Stimulated activated CD8-positive, alpha-beta memory T cell treated with anti-CD3 and anti-CD28 coated beads, Interleukin-7, amount 100 ng/mL, for 1 hour (primary cell): ENCODE results near the gene CORO2B.
"Not testable (repeated sequence)": the region's sequence is repeated elsewhere in the genome, so short reads cannot be mapped to it uniquely, and the experiment has no call there.

Experiments
- DNase-seq, 2 donors: peaks; one replicate each; pipeline ENCODE4 v3.0.0-alpha.2; 2020; ENCODE audit warnings: low read depth in 2 of 2

Gene CORO2B

GRCh38 chr15:68644083-68644904 lies 65.5 kb downstream of the CORO2B start:
- no peak for DNase-seq

- no peak for DNase-seq
These were observed 66.2 kb downstream of the CORO2B start for GRCh38 chr15:68644996-68645395.

- no peak for DNase-seq
These were observed 67.4 kb downstream of the CORO2B start for GRCh38 chr15:68646156-68646555.

- no peak for DNase-seq
These were observed 67.9 kb downstream of the CORO2B start for GRCh38 chr15:68646696-68647095.

- DNase-seq, result not testable (repeated sequence)
These were observed 68.6 kb downstream of the CORO2B start for GRCh38 chr15:68647361-68647760.

GRCh38 chr15:68650901-68651709 lies 72.3 kb downstream of the CORO2B start:
- no peak for DNase-seq

GRCh38 chr15:68651916-68652525 lies 73.2 kb downstream of the CORO2B start:
- DNase-seq, result no peak

- no peak for DNase-seq
These were observed 74.3 kb downstream of the CORO2B start for GRCh38 chr15:68653031-68653635.

- DNase-seq, result no peak
These were observed 75.0 kb downstream of the CORO2B start for GRCh38 chr15:68653801-68654200.

GRCh38 chr15:68654786-68655560 lies 76.2 kb downstream of the CORO2B start:
- no peak for DNase-seq

GRCh38 chr15:68655686-68656437 lies 77.1 kb downstream of the CORO2B start:
- DNase-seq, result no peak

GRCh38 chr15:68656438-68656739 lies 77.6 kb downstream of the CORO2B start:
- DNase-seq, result no peak

- no peak for DNase-seq
These were observed 79.4 kb downstream of the CORO2B start for GRCh38 chr15:68658151-68658550.

GRCh38 chr15:68658641-68659358 lies 80.0 kb downstream of the CORO2B start:
- DNase-seq, result no peak

GRCh38 chr15:68663526-68663925 lies 84.7 kb downstream of the CORO2B start:
- no peak for DNase-seq

GRCh38 chr15:68666120-68666811 lies 87.5 kb downstream of the CORO2B start:
- no peak for DNase-seq

GRCh38 chr15:68666812-68667450 lies 88.1 kb downstream of the CORO2B start:
- no peak for DNase-seq

GRCh38 chr15:68667800-68668625 lies 89.2 kb downstream of the CORO2B start:
- DNase-seq, result no peak
